ENCODE measurements around the gene PLCH2. TPM values are rescaled to one million over a fixed set of nuclear protein-coding genes. Genes with fewer than 3 reads are reported as not detected.

Gene PLCH2
- total and polyA plus RNA-seq, 2 donors, result 7.0 to 13.4 TPM

GRCh38 chr1:2480236-2480985, 4.3 kb downstream of the PLCH2 start:
- Histone ChIP-seq H3K36me3 (ENCODE audit: insufficient read depth) (no peaks in the 10 kb centered on the region), H3K4me3 (ENCODE audit: low read depth, low read length) (no peak overlapping the region), H3K27ac (ENCODE audit: low read depth) (no peak overlapping the region), H3K4me1 (ENCODE audit: insufficient read depth) (no peaks in the 10 kb centered on the region)
- 82% methylated on average over 18 of the region's 18 CpGs for WGBS
- no peak for DNase-seq (ENCODE audit: extremely low spot score)

DNA sequence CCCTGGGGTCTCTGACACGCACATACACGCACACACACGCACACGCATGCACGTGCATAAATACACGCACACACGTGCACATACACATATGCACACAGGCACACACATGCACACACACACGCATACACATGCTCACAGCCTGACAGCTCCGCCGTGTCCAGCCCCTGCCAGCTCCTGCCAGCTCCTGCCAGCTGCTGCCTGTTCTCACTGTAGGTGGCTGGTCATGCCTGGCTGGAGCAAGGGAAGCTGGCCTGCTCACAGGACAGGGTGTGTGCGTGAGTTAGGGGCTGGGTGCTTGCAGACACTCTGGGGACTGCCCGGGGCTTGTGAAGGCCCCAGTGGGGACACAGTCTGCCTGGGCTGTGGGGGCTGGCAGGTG, 4.9 kb downstream of the PLCH2 start:
- Histone ChIP-seq H3K4me3 (ENCODE audit: low read depth, low read length) (no peak overlapping the region), H3K27ac (ENCODE audit: low read depth) (no peak overlapping the region), H3K4me1 (ENCODE audit: insufficient read depth) (no peaks in the 10 kb centered on the region), H3K36me3 (ENCODE audit: insufficient read depth) (no peaks in the 10 kb centered on the region)
- 91% methylated on average over 12 of the region's 12 CpGs for WGBS
- DNase-seq (ENCODE audit: extremely low spot score), result no peak

- Histone ChIP-seq H3K4me3 (ENCODE audit: low read depth, low read length) (no peak overlapping the region), H3K36me3 (ENCODE audit: insufficient read depth) (no peaks in the 10 kb centered on the region), H3K27ac (ENCODE audit: low read depth) (no peak overlapping the region), H3K4me1 (ENCODE audit: insufficient read depth) (no peaks in the 10 kb centered on the region)
- 71% methylated on average over 10 of the region's 10 CpGs for whole genome bisulfite sequencing
- DNase-seq (ENCODE audit: extremely low spot score), result no peak
These were observed 5.8 kb downstream of the PLCH2 start for GRCh38 chr1:2481885-2482284.

DNA sequence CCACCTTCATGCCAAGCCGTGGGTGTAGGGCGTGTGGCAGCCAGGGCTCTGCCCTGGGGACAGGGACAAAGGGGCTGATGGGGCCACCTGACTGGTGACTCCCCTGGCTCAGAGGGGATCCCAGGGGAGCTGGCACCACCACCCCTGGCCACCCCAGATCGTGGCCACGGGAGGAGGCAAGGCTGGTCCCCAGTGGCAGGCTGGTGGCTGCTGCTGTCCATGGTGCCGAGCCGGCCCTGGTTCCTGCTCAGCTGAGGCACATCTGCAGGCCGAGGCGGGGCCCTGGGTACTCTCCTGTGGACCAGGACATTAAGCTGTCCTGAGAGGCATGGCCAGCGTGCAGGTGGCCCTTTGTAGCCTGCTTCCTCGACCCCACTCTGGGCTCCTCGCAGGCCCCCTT, 6.5 kb downstream of the PLCH2 start:
- H3K4me3 ChIP-seq (ENCODE audit: low read depth, low read length), result no peak overlapping the region
- no peaks in the 10 kb centered on the region for H3K36me3 ChIP-seq (ENCODE audit: insufficient read depth)
- H3K27ac ChIP-seq (ENCODE audit: low read depth), result no peak overlapping the region
- WGBS, result 66% methylated on average over 11 of the region's 11 CpGs
- DNase-seq (ENCODE audit: extremely low spot score), result no peak
- H3K4me1 ChIP-seq (ENCODE audit: insufficient read depth), result no peaks in the 10 kb centered on the region

- 83% methylated on average over 13 of the region's 13 CpGs for WGBS
- no peak for DNase-seq (ENCODE audit: extremely low spot score)
These were observed 6.9 kb downstream of the PLCH2 start for GRCh38 chr1:2483026-2483425.

DNA sequence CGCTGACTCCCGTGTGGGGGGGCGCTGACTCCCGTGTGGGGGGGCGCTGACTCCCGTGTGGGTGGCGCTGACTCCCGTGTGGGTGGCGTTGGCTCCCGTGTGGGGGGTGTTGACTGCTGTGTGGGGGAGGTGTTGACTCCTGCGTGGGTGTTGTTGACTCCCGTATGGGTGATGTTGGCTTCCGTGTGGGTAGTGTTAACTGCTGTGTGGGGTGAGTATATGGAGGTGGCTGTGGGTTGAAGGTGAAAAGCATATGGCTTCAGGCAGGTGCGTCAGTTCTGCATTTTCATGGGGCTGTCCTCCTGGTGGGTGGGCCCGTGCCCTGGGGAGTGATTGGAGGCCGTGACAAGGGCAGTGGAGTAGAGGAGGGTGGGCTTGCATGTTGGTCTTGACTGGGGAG, 7.9 kb downstream of the PLCH2 start:
- WGBS, result 82% methylated on average over 15 of the region's 16 CpGs
- DNase-seq (ENCODE audit: extremely low spot score), result no peak

More at GRCh38 chr1:2483026-2483425, 6.9 kb downstream of the PLCH2 start:
- Histone ChIP-seq H3K4me1 (ENCODE audit: insufficient read depth) (no peaks in the 10 kb centered on the region), H3K27ac (ENCODE audit: low read depth) (no peak overlapping the region), H3K4me3 (ENCODE audit: low read depth, low read length) (no peak overlapping the region), H3K36me3 (ENCODE audit: insufficient read depth) (no peaks in the 10 kb centered on the region)

GRCh38 chr1:2486041-2486440, 10.0 kb downstream of the PLCH2 start:
- Histone ChIP-seq H3K4me3 (ENCODE audit: low read depth, low read length) (no peak overlapping the region), H3K27ac (ENCODE audit: low read depth) (no peak overlapping the region), H3K36me3 (ENCODE audit: insufficient read depth) (no peaks in the 10 kb centered on the region), H3K4me1 (ENCODE audit: insufficient read depth) (no peaks in the 10 kb centered on the region)
- no peak for DNase-seq (ENCODE audit: extremely low spot score)
- 80% methylated on average over 4 of the region's 4 CpGs for WGBS

More for the DNA sequence above, 7.9 kb downstream of the PLCH2 start:
- H3K4me1 ChIP-seq (ENCODE audit: insufficient read depth), result no peaks in the 10 kb centered on the region
- H3K36me3 ChIP-seq (ENCODE audit: insufficient read depth), result no peaks in the 10 kb centered on the region
- H3K4me3 ChIP-seq (ENCODE audit: low read depth, low read length), result no peak overlapping the region
- H3K27ac ChIP-seq (ENCODE audit: low read depth), result no peak overlapping the region

- DNase-seq (ENCODE audit: extremely low spot score), result no peak
- Histone ChIP-seq H3K4me1 (ENCODE audit: insufficient read depth) (no peaks in the 10 kb centered on the region), H3K36me3 (ENCODE audit: insufficient read depth) (no peaks in the 10 kb centered on the region), H3K27ac (ENCODE audit: low read depth) (no peak overlapping the region), H3K4me3 (ENCODE audit: low read depth, low read length) (no peak overlapping the region)
- WGBS, result 83% methylated on average over 9 of the region's 9 CpGs
These were observed 10.5 kb downstream of the PLCH2 start for GRCh38 chr1:2486558-2486957.

- H3K4me3 ChIP-seq (ENCODE audit: low read depth, low read length), result no peak overlapping the region
- 88% methylated on average over 2 of the region's 2 CpGs for WGBS
- H3K4me1 ChIP-seq (ENCODE audit: insufficient read depth), result no peaks in the 10 kb centered on the region
- H3K27ac ChIP-seq (ENCODE audit: low read depth), result no peak overlapping the region
- no peak for DNase-seq (ENCODE audit: extremely low spot score)
- no peaks in the 10 kb centered on the region for H3K36me3 ChIP-seq (ENCODE audit: insufficient read depth)
These were observed 12.6 kb downstream of the PLCH2 start for GRCh38 chr1:2488688-2489087.

- 89% methylated on average over 14 of the region's 14 CpGs for WGBS
- Histone ChIP-seq H3K27ac (ENCODE audit: low read depth) (no peak overlapping the region), H3K4me1 (ENCODE audit: insufficient read depth) (no peaks in the 10 kb centered on the region), H3K4me3 (ENCODE audit: low read depth, low read length) (no peak overlapping the region), H3K36me3 (ENCODE audit: insufficient read depth) (no peaks in the 10 kb centered on the region)
- no peak for DNase-seq (ENCODE audit: extremely low spot score)
These were observed 13.5 kb downstream of the PLCH2 start for GRCh38 chr1:2489615-2490014.

- Histone ChIP-seq H3K27ac (ENCODE audit: low read depth) (no peak overlapping the region), H3K4me1 (ENCODE audit: insufficient read depth) (no peaks in the 10 kb centered on the region), H3K36me3 (ENCODE audit: insufficient read depth) (no peaks in the 10 kb centered on the region), H3K4me3 (ENCODE audit: low read depth, low read length) (no peak overlapping the region)
- no peak for DNase-seq (ENCODE audit: extremely low spot score)
- WGBS, result 74% methylated on average over 13 of the region's 13 CpGs
These were observed 16.0 kb downstream of the PLCH2 start for GRCh38 chr1:2492091-2492490.

DNA sequence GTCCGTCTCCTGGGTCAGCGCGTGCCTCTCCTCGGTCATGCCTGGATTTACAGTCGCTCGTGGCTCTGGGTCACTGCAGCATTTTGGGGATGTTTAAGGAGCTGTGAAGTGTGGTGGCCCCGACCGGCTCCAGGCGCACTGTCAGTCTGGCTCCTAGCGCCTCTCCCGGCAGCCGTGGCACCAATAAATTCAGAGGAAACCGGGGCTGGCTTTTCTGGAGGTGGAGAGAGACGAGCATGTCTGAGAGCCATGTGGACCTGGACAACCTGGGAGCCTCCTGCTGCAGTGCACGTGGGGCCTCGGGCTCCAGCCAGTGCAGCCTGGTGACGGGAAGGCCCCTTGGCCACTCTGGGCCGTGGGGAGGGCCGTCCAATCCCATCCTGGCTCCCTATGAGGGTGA, 17.1 kb downstream of the PLCH2 start:
- Histone ChIP-seq H3K4me1 (ENCODE audit: insufficient read depth) (no peaks in the 10 kb centered on the region), H3K27ac (ENCODE audit: low read depth) (no peak overlapping the region), H3K4me3 (ENCODE audit: low read depth, low read length) (no peak overlapping the region), H3K36me3 (ENCODE audit: insufficient read depth) (no peaks in the 10 kb centered on the region)
- 37% methylated on average over 19 of the region's 19 CpGs for WGBS
- DNase-seq (ENCODE audit: extremely low spot score), result no peak

DNA sequence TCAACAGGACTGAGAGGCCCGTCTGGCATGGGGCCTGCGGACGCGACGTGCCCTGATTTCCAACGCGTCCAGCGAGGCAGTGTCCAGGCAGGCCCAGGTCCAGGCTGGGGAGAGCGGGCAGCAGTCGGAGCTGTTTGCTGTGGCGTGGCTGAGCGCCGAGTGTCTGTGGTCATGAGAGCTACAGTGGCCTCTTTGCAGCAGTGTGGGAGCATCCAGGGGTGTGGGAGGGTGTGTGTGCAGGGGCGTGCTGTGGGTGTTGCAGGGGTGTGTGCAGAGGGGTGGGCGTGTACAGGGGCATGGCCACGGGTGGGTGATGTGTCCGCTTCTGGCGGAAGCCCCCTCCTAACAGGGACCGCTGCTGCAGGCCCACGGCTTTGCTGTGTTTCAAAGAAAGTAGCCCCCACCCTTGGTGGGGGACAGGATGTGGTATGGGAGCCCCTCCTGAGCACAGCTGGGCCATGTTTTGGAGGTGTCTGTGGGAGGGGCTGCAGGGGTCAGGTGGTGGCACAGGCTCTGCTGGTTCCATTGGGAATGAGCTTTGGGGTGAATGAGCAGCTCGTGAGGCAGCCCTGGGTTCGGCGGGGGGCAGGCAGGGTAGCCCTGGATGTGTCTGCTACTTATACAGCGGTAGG, 17.7 kb downstream of the PLCH2 start:
- 41% methylated on average over 24 of the region's 24 CpGs for WGBS
- no peaks in the 10 kb centered on the region for H3K36me3 ChIP-seq (ENCODE audit: insufficient read depth)
- DNase-seq (ENCODE audit: extremely low spot score), result no peak
- H3K4me3 ChIP-seq (ENCODE audit: low read depth, low read length), result no peak overlapping the region
- no peaks in the 10 kb centered on the region for H3K4me1 ChIP-seq (ENCODE audit: insufficient read depth)
- H3K27ac ChIP-seq (ENCODE audit: low read depth), result no peak overlapping the region

DNA sequence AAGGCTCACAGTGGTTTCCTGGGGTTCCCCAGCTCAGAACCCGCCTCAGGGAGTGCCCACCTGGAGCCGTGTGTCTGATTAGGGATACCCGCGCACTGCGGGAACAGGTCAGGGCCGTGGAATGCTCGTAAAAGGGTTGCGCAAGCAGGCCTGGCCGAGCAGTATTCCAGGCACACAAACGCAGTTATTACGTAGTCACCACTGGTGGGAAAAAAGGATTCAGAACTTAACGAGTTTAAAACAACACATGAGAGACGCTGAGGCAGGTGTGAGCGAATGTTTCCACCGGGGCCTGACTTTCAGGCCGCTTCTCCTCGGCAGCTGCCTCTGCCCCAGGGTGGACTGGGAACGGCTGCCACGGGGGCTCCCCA, 18.2 kb downstream of the PLCH2 start:
- Histone ChIP-seq H3K36me3 (ENCODE audit: insufficient read depth) (no peaks in the 10 kb centered on the region), H3K4me3 (ENCODE audit: low read depth, low read length) (no peak overlapping the region), H3K4me1 (ENCODE audit: insufficient read depth) (no peaks in the 10 kb centered on the region), H3K27ac (ENCODE audit: low read depth) (no peak overlapping the region)
- 32% methylated on average over 19 of the region's 19 CpGs for WGBS
- DNase-seq (ENCODE audit: extremely low spot score), result no peak

Measured in urinary bladder (tissue), 4 donors.